Bone marrow (tissue), 2 donors: ENCODE results near the gene LRRC26.

Source experiments
- DNase-seq, 2 donors: peaks; one replicate each; lab custom pipeline; 2025; lab: John Stamatoyannopoulos, UW

The LRRC26 gene

GRCh38 chr9:137169896-137170358, at the start of gene LRRC26:
Gene LRRC26 (minus strand): TSS chr9:137170051. CDS start chr9:137169943, 108 bp downstream.
- DNase-seq, result no peak

GRCh38 chr9:137218754-137219271, 49.0 kb upstream of the LRRC26 start:
- no peak for DNase-seq

- DNase-seq, result no peak
Measured at GRCh38 chr9:137218212-137218753, 48.4 kb upstream of the LRRC26 start.

- no peak for DNase-seq
Measured at GRCh38 chr9:137217276-137218211, 47.7 kb upstream of the LRRC26 start.

- no peak for DNase-seq
Measured at GRCh38 chr9:137216188-137216965, 46.5 kb upstream of the LRRC26 start.

GRCh38 chr9:137215196-137215986, 45.5 kb upstream of the LRRC26 start:
- no peak for DNase-seq

- DNase-seq, result no peak
Measured at GRCh38 chr9:137214620-137215019, 44.8 kb upstream of the LRRC26 start.

- DNase-seq, result no peak
Measured at GRCh38 chr9:137213160-137214060, 43.6 kb upstream of the LRRC26 start.

GRCh38 chr9:137212520-137212919, 42.7 kb upstream of the LRRC26 start:
- DNase-seq, result no peak

- DNase-seq, result no peak
Measured at GRCh38 chr9:137211532-137211931, 41.7 kb upstream of the LRRC26 start.

GRCh38 chr9:137206602-137207001, 36.8 kb upstream of the LRRC26 start:
- DNase-seq, result no peak

GRCh38 chr9:137205126-137206069, 35.5 kb upstream of the LRRC26 start, which contains the start of the genes NDOR1 and TMEM203:
Gene NDOR1 (plus strand): TSS chr9:137205700. CDS start chr9:137205778, 78 bp downstream.
Gene TMEM203 (minus strand): TSS chr9:137205648. CDS start chr9:137205414, 234 bp downstream.
- DNase-seq, result peak; percentile 69 to 89

GRCh38 chr9:137204731-137205125, 34.9 kb upstream of the LRRC26 start:
- DNase-seq, result no peak

GRCh38 chr9:137202966-137203365, 33.1 kb upstream of the LRRC26 start:
- no peak for DNase-seq

- no peak for DNase-seq
Measured at GRCh38 chr9:137201205-137201868, 31.5 kb upstream of the LRRC26 start.

- DNase-seq, result peak; percentile 85 to 99
Measured at GRCh38 chr9:137200311-137201204, 30.7 kb upstream of the LRRC26 start, which contains the start of gene TPRN. Gene TPRN (minus strand): TSS chr9:137200741. CDS start chr9:137200711, 30 bp downstream.
